K562 (cell line): ENCODE results near the gene PRR20A. TPM values are rescaled to one million over a fixed set of nuclear protein-coding genes. Genes with fewer than 3 reads are reported as not detected.
"Not testable (repeated sequence)": the region's sequence is repeated elsewhere in the genome, so short reads cannot be mapped to it uniquely, and the experiment has no call there.

Experiments
- ATAC-seq: fragments of 200-7000 bp; cut with Tn5 transposase; 3 replicates; pipeline ENCODE4 v1.9.1; 2020; ENCODE audit warnings: moderate library complexity
- Bru-seq: library from RNA; stranded (reverse); fragments of 400-500 nt; gene quantifications from one replicate; lab custom pipeline; 2021; lab: Mats Ljungman, UMichigan
- BruChase-seq, 2 experiments: library from RNA; stranded (reverse); fragments of 400-500 nt; gene quantifications; one replicate each; lab custom pipeline; 2021; lab: Mats Ljungman, UMichigan
- BruUV-seq: library from RNA; stranded (reverse); fragments of 400-500 nt; replicated peaks from 2 replicates; lab custom pipeline; 2021; lab: Mats Ljungman, UMichigan
- CTCF ChIA-PET: fragments of 300-600 bp; formaldehyde crosslinking; extraction: SDS; loops from one replicate; lab custom pipeline; 2021; ENCODE audit warnings: low intra/inter-chr PET ratio; lab: Yijun Ruan, JAX
- POLR2A ChIA-PET: fragments of 300-600, 350-650 bp; sonication (Branson Sonifier 250); formaldehyde crosslinking; extraction: SDS; loops from one replicate; lab custom pipeline; 2021; ENCODE audit warnings: antibody characterized with exemption, inconsistent platforms; lab: Yijun Ruan, JAX
- DNase-seq, 4 experiments: peaks; one replicate each; pipeline versions ENCODE4 v3.0.0 to v3.0.0-alpha.2; 2011 to 2018; ENCODE audit warnings: low spot score in 3 of 4, mixed read lengths in 3 of 4; ENCODE audit errors: extremely low read depth in 1 of 4
- FAIRE-seq: peaks from 2 replicates; lab custom pipeline; 2011; peaks lifted over from hg19 to GRCh38; lab: Jason Lieb, UNC
- H2AFZ ChIP-seq: 2 replicates; pipeline ENCODE4 v1.6.0; 2011; ENCODE audit warnings: low read depth, low read length, control low read depth, inconsistent platforms
- H3K27ac ChIP-seq: fragments of 200-600 bp; 3 replicates; pipeline ENCODE4 v1.8.0; 2011; ENCODE audit warnings: low read depth, mild to moderate bottlenecking, control low read depth, inconsistent platforms, low read length, moderate library complexity, mixed read lengths; ENCODE audit errors: extremely low read depth
- H3K27me3 ChIP-seq, 2 experiments: fragments of 300-600 bp in 1 of 2; 2 replicates in 1 of 2; 3 replicates in 1 of 2; pipeline versions ENCODE4 v1.6.0 to v1.8.0; 2011; ENCODE audit warnings: inconsistent platforms in 2 of 2, low read length in 2 of 2, mild to moderate bottlenecking in 1 of 2, mixed read lengths in 1 of 2, moderate library complexity in 1 of 2; ENCODE audit not compliant: control insufficient read depth in 2 of 2, insufficient read depth in 2 of 2
- H3K36me3 ChIP-seq: fragments of 300-600 bp; 3 replicates; pipeline ENCODE4 v1.8.0; 2011; ENCODE audit warnings: mild to moderate bottlenecking, low read length, inconsistent platforms; ENCODE audit not compliant: control insufficient read depth, insufficient read depth
- H3K4me1 ChIP-seq, 2 experiments: fragments of 200-600 bp in 1 of 2; replicated peaks in 1 of 2; 2 replicates in 1 of 2; 3 replicates in 1 of 2; pipeline versions ENCODE4 v1.5.1 to v1.8.0; 2011; ENCODE audit warnings: inconsistent platforms in 2 of 2, low read length in 2 of 2, mild to moderate bottlenecking in 1 of 2, mixed read lengths in 1 of 2, moderate library complexity in 1 of 2; ENCODE audit not compliant: control insufficient read depth in 2 of 2, insufficient read depth in 2 of 2
- H3K4me2 ChIP-seq: 2 replicates; pipeline ENCODE4 v1.6.1; 2011; ENCODE audit warnings: low read length, control low read depth, inconsistent platforms, mixed read lengths; ENCODE audit not compliant: insufficient read depth
- H3K4me3 ChIP-seq: fragments of 200-600 bp; sonication (generic), shearing (Covaris generic); 2 replicates; pipeline ENCODE4 v1.5.1; 2016; ENCODE audit warnings: control low read depth, inconsistent platforms
- H3K79me2 ChIP-seq: fragments of 200-600 bp; 3 replicates; pipeline ENCODE4 v1.8.0; 2011; ENCODE audit warnings: low read length, inconsistent platforms; ENCODE audit not compliant: control insufficient read depth, insufficient read depth
- H3K9ac ChIP-seq, 2 experiments: 2 replicates each; pipeline versions ENCODE4 v1.6.0 to v1.6.1; 2011; ENCODE audit warnings: low read depth in 2 of 2, low read length in 2 of 2, control low read depth in 1 of 2, inconsistent platforms in 1 of 2, mild to moderate bottlenecking in 1 of 2, mixed read lengths in 1 of 2; ENCODE audit not compliant: insufficient read depth in 1 of 2
- H3K9me1 ChIP-seq: one replicate; pipeline ENCODE4 v1.6.0; 2011; ENCODE audit warnings: inconsistent platforms, mild to moderate bottlenecking, low read length, moderate library complexity; ENCODE audit not compliant: control insufficient read depth, insufficient read depth
- H3K9me3 ChIP-seq: replicated peaks from 2 replicates; pipeline ENCODE4 v1.5.1; 2011; ENCODE audit warnings: low read depth, low read length, inconsistent platforms; ENCODE audit not compliant: control insufficient read depth, insufficient read depth
- H4K20me1 ChIP-seq: replicated peaks from 2 replicates; pipeline ENCODE4 v1.6.1; 2011; ENCODE audit warnings: low read length, inconsistent platforms, mixed read lengths; ENCODE audit not compliant: control insufficient read depth, insufficient read depth
- WGBS: fragments of 100-300 bp; shearing (Covaris generic); methylation state at CpG from one replicate; pipeline ENCODE4 v1.1.6; 2016; ENCODE audit warnings: low coverage, mixed read lengths; ENCODE audit not compliant: insufficient coverage; ENCODE audit errors: missing lambda C conversion rate; 5-methylcytosine and 5-hydroxymethylcytosine counted together
- in situ Hi-C: fragments of 300-500 bp; cut with MboI; formaldehyde crosslinking; loops from 4 replicates; pipeline ENCODE4 v1.15.0; 2018; ENCODE audit warnings: inconsistent platforms, mixed read lengths
- intact Hi-C: fragments of 100-400 bp; cut with micrococcal nuclease; formaldehyde crosslinking; loops from 2 replicates; pipeline ENCODE4 v1.14.2; 2022
- long read RNA-seq, 3 experiments: library from polyadenylated mRNA in 2 of 3; library from RNA in 1 of 3; unstranded in 2 of 3; stranded (forward) in 1 of 3; transcript quantifications; one replicate each; pipeline ENCODE4 v2.0.0, GENCODE V29; 2019 to 2022
- polyA minus RNA-seq, 3 experiments: library from RNA; depleted of rRNA, polyadenylated mRNA; stranded (reverse); fragments of >200 nt; gene quantifications; 2 replicates each; pipeline ENCODE4 v1.2.3, GENCODE V29; 2011
- polyA plus RNA-seq, 8 experiments: library from polyadenylated mRNA; depleted of rRNA in 4 of 8; stranded (reverse) in 5 of 8; unstranded in 3 of 8; fragments of >200 nt; fragmentation: Nextera tagmentation in 2 of 8; fragmentation: Illumina TruSeq in 1 of 8; extraction: Ambion mirVana in 2 of 8; extraction: Trizol in 1 of 8; gene quantifications; 2 replicates each; pipeline versions ENCODE4 v1.2.1 to v1.2.3, GENCODE V29; 2011 to 2014; ENCODE audit warnings: inconsistent platforms in 1 of 8, missing spikeins in 1 of 8
- total RNA-seq, 7 experiments: library from RNA; depleted of rRNA in 6 of 7; stranded (reverse); fragments of >200 nt in 6 of 7; fragmentation: Illumina TruSeq in 2 of 7; extraction: Trizol in 2 of 7; gene quantifications; 2 replicates each; pipeline versions ENCODE4 v1.2.1 to v1.2.3, GENCODE V29; 2011 to 2021; ENCODE audit warnings: low replicate concordance in 1 of 7

The PRR20A gene
- total RNA-seq (2011; cell fraction: chromatin; rRNA removed; ENCODE audit: low replicate concordance), result not detected in 2 replicates
- total RNA-seq (2011; cell fraction: nucleolus; rRNA removed), result not detected in 2 replicates
- total RNA-seq (2011; cell fraction: nucleoplasm; rRNA removed), result not detected in 2 replicates
- total RNA-seq (2014; rRNA removed) (not detected in 2 replicates), total RNA-seq (2014; rRNA removed; fragmentation: Illumina TruSeq; extraction: Trizol) (not detected in 2 replicates), total RNA-seq (2015; rRNA removed; fragmentation: Illumina TruSeq; extraction: Trizol) (not detected in 2 replicates), total RNA-seq (2021) (not detected in 2 replicates), polyA plus RNA-seq (2011; rRNA removed) (not detected in 2 replicates), polyA plus RNA-seq (2014; fragmentation: Illumina TruSeq; extraction: Trizol) (not detected in 2 replicates), polyA plus RNA-seq (2014; fragmentation: Nextera tagmentation; extraction: Ambion mirVana) (not detected), polyA plus RNA-seq (2014; rRNA removed) (not detected in 2 replicates), polyA minus RNA-seq (2011; rRNA and poly(A)+ RNA removed) (not detected in 2 replicates), Bru-seq, nascent RNA (not detected), BruChase-seq, experiment 1, labeled RNA remaining after a 2-hour chase (not detected), BruChase-seq, experiment 2, labeled RNA remaining after a 6-hour chase (not detected)
- polyA plus RNA-seq (2011; cell fraction: cytosol; rRNA removed), result not detected in 2 replicates
- not detected in 2 replicates for polyA plus RNA-seq (2011; cell fraction: nucleus; rRNA removed)
- not detected in 2 replicates for polyA plus RNA-seq (2012)
- polyA minus RNA-seq (2011; cell fraction: cytosol; rRNA and poly(A)+ RNA removed), result not detected in 2 replicates
- polyA minus RNA-seq (2011; cell fraction: nucleus; rRNA and poly(A)+ RNA removed), result not detected in 2 replicates
- long read RNA-seq, experiment 1, result 0 reads
- long read RNA-seq, experiment 2, result 0 reads
- long read RNA-seq, experiment 3, result 0 reads

DNA sequence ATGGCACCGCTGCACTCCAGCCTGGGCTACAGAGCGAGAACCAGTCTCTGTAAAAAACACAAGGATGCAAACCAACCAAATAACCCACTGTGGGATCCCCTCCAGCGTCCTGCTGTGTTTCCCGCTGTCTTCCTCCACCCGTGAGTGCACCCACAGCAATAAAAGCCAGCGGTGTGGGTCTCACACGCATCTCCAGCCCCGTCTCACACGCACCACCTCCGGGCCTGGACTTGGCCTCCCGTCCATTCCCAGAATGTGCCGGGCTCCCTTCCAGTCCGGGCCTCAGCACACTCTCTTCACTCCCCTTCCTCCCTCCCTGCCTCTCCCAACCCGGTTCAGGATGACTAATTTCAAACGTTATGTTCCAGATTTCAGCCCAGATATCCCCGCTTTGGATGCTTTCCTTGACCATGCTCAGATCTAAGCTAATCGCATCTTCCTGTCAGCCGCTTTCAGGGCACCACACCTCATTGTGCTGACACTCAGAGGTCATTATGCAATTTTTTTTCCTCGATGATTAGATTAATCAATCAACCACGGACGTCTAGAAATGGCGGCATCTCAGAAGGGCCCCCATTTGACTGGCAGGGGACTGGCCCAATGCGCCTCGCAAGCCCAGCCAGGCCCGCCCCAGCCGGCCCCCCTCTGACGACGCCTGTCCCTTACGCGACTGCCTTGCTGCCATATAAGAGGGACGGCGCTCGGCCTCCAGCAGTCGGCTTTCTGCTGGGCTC, at the start of gene PRR20A:
TSS of gene PRR20A (plus strand) at position 684 of the 734 bp plus-strand sequence. CDS start 387 bp downstream, outside the sequence.
- H3K27me3 ChIP-seq, CTCF ChIA-PET, H4K20me1 ChIP-seq, H3K4me1 ChIP-seq, H3K79me2 ChIP-seq, in situ Hi-C loops, BruUV-seq, H3K27ac ChIP-seq, DNase-seq, H3K9me1 ChIP-seq, H3K9me3 ChIP-seq, intact Hi-C loops, H3K36me3 ChIP-seq, POLR2A ChIA-PET, H3K9ac ChIP-seq, ATAC-seq, H3K4me2 ChIP-seq, FAIRE-seq, H2AFZ ChIP-seq, H3K4me3 ChIP-seq: not testable (repeated sequence)
- 0% methylated on average over 6 of the region's 34 CpGs for WGBS
